Brain microvascular endothelial cell (primary cell): ENCODE measurements around the gene TMEM165.

Source experiments
- DNase-seq: peaks from one replicate; pipeline ENCODE4 v3.0.0-alpha.2; 2020
- H3K27ac ChIP-seq: fragments of 250-450 bp; sonication (Bioruptor Pico); 2 replicates; pipeline ENCODE4 v1.5.1; 2020; ENCODE audit warnings: mild to moderate bottlenecking, moderate library complexity
- H3K27me3 ChIP-seq: fragments of 250-450 bp; sonication (Bioruptor Pico); replicated peaks from 2 replicates; pipeline ENCODE4 v1.5.1; 2020; ENCODE audit warnings: mild to moderate bottlenecking
- H3K36me3 ChIP-seq: fragments of 250-450 bp; sonication (Bioruptor Pico); replicated peaks from 2 replicates; pipeline ENCODE4 v1.5.1; 2020; ENCODE audit warnings: mild to moderate bottlenecking
- H3K4me3 ChIP-seq: 2 replicates; pipeline ENCODE4 v1.5.1; 2011; ENCODE audit warnings: low read depth, mild to moderate bottlenecking, control low read depth, low read length, moderate library complexity
- in situ Hi-C: cut with HindIII; loops from 2 replicates; pipeline ENCODE4 v1.10.0; 2017; ENCODE audit warnings: low sequenced_read_pairs, low pct_ligation_motif_present
- TF ChIP-seq, protein P1 (sequence below): IDR thresholded peaks from 2 replicates; pipeline ENCODE4 v1.5.1; 2011; ENCODE audit warnings: low read depth, mild to moderate bottlenecking, moderate library complexity, low read length, control low read depth, inconsistent platforms; ENCODE audit errors: missing control alignments

Gene TMEM165

DNA sequence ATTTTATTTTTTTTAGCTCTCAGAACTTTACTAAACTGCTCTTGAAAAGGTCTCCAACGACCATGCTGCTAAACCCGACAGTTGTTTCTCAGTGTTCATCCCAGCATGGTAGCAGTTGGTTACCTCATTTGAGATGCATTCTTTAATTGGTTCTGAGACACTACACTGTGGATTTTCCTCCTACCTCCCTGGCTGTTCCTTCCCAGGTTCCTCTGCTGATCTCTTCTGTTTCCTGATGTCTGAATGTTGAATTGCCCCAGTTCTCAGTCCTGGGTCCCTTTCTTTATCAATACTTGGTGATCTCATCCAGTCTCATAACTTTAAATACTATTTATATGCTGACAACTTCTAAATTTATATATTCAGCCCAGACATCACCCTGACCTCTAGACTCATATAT is 19.1 kb upstream of the TMEM165 start:
- no peaks in the 10 kb centered on the region for H3K27me3 ChIP-seq
- no peaks in the 10 kb centered on the region for H3K36me3 ChIP-seq
- no peak overlapping the region for H3K4me3 ChIP-seq
- in situ Hi-C loops, result no loop called here
- TF ChIP-seq, protein P1, sequence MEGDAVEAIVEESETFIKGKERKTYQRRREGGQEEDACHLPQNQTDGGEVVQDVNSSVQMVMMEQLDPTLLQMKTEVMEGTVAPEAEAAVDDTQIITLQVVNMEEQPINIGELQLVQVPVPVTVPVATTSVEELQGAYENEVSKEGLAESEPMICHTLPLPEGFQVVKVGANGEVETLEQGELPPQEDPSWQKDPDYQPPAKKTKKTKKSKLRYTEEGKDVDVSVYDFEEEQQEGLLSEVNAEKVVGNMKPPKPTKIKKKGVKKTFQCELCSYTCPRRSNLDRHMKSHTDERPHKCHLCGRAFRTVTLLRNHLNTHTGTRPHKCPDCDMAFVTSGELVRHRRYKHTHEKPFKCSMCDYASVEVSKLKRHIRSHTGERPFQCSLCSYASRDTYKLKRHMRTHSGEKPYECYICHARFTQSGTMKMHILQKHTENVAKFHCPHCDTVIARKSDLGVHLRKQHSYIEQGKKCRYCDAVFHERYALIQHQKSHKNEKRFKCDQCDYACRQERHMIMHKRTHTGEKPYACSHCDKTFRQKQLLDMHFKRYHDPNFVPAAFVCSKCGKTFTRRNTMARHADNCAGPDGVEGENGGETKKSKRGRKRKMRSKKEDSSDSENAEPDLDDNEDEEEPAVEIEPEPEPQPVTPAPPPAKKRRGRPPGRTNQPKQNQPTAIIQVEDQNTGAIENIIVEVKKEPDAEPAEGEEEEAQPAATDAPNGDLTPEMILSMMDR, result no peak
- no peak overlapping the region for H3K27ac ChIP-seq
- DNase-seq, result no peak

DNA sequence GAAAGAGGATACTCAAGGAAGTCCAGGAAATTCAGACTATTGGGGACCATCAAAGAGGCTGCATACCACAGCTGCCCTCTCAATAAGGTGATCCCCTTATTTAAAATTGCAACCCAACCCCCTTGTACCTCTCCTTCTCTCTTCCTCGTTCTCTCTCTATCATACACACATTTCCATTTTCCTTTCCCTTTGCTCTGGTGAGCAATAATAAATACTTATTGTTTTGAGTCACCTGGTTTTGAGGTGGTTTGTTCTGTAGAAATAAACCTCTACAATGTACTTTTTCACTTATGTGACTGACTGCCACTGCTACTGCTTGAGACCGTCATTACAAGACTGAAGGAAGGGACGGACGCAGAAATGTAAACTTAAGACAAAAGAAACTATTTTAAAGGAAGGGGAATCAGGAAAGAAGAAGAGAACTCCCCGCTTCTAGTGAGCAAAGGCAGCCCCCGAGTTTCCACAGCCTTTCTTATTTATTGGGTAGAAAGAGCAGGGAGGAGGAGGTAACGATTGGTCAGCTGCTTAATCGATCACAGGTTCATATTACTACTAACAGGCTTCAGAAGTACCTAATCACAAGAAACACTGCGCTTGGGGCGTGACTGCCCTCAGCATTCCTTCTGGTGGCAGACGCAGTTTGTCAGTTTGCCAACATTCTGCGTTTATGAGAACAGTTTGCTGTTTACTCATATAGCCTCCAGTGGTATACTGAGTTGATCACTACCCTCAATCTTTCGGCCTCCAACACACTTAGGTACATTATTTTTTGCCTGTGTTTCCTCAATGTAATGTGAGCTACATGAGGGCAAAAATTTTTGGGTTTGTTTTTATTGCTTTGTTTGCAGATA is 16.9 kb upstream of the TMEM165 start:
- Histone ChIP-seq H3K27me3 (no peaks in the 10 kb centered on the region), H3K4me3 (no peak overlapping the region), H3K36me3 (no peaks in the 10 kb centered on the region), H3K27ac (no peak overlapping the region)
- peak; percentile 42 for DNase-seq
- TF ChIP-seq, protein P1, result no peak
- in situ Hi-C loops, result no loop called here

DNA sequence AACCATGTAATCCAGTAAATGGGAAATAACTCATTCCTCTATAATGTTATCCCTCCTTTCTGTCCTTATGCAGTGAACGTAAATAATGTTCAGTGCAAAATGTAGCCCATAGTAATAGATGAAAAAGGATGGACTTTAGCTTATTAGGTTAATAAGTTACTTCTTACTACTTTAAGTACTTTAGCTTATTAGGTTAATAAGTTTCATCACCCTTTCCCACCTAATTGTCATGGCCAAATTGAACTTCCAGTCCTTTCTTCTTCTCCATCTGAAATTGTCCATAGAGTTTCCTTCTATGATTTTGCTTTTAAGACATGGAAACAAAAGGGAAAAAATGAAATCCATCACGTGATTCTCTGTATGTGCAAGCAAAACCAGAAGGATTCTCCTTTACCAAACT is 15.2 kb upstream of the TMEM165 start:
- in situ Hi-C loops, result no loop called here
- H3K36me3 ChIP-seq, result no peaks in the 10 kb centered on the region
- no peak for DNase-seq
- H3K27me3 ChIP-seq, result no peaks in the 10 kb centered on the region
- H3K27ac ChIP-seq, result no peak overlapping the region
- TF ChIP-seq, protein P1, result no peak
- H3K4me3 ChIP-seq, result no peak overlapping the region

DNA sequence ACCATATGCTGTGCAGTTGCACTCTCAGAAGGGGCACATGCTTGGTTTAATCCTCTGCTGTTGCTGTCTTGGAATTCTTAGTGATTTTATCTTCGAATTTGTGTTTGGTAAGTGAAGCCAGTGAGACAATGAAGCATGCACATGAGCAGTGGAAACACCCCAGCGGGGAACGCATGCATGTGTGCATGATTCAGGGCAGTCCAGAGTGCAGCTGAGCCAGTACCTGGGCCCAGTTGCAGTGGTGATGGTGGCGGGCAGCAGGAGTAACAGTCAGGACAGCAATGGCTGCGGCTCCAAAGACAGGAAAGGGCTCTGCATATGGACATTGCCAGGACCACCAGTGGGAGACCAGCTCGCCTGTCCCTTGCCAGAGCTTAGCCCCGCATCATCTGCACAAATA is 14.3 kb upstream of the TMEM165 start:
- H3K36me3 ChIP-seq, result no peaks in the 10 kb centered on the region
- TF ChIP-seq, protein P1, result no peak
- H3K4me3 ChIP-seq, result no peak overlapping the region
- H3K27ac ChIP-seq, result no peak overlapping the region
- in situ Hi-C loops, result no loop called here
- no peaks in the 10 kb centered on the region for H3K27me3 ChIP-seq
- no peak for DNase-seq

DNA sequence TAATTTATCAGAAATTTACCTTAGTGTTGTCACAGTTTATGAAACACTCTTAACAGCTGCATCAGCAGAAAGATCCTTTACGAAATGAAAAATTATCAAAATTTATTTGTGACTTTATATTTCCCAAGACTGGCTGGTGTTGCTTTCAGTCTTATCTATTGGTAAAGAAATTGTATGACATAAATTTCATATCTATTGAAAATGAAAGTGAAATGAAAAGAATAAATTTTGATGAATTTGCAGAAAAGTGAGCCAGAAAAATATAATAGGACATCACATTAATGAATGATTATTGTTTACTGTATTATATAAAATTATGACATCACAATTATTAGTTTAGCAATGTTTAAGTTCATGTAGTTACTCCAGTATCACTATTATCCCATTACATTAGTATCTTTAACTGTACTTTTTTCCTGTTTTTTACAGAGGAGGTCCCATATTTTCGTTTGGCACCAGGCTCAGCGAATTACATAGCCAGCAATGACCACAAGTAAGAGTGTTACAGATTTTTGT is 13.2 kb upstream of the TMEM165 start:
- no peaks in the 10 kb centered on the region for H3K36me3 ChIP-seq
- no peak overlapping the region for H3K4me3 ChIP-seq
- no peaks in the 10 kb centered on the region for H3K27me3 ChIP-seq
- DNase-seq, result no peak
- TF ChIP-seq, protein P1, result no peak
- no peak overlapping the region for H3K27ac ChIP-seq
- in situ Hi-C loops, result no loop called here

DNA sequence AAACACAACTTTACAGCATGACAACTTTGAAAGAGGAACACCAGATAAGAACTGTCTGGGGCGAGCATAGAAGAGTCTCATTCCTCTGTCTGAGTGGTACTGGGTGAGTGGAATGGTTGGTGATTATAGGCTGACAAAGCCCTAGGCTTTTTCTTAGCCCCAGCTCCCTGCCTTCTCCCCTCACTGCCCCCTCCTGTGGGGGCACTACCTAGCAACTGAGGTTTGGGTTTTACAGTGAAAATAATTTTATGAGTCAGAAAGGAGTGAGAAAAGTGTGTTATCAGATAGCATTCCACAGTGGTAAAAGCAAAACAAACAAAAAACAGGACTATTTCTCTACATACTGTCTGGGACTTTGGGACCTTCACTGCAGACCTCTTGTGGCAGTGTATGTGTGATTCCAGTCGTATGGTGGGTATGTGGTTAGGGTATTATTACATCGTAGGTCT is 10.5 kb upstream of the TMEM165 start:
- H3K27ac ChIP-seq, result peak overlapping the region; percentile 27
- no peak overlapping the region for H3K4me3 ChIP-seq
- TF ChIP-seq, protein P1, result peak; percentile 30
- no peaks in the 10 kb centered on the region for H3K27me3 ChIP-seq
- in situ Hi-C loops, result no loop called here
- H3K36me3 ChIP-seq, result no peaks in the 10 kb centered on the region
- DNase-seq, result peak; percentile 60
